Measurements from ENCODE around the gene LRIT1. TPM values are rescaled to one million over a fixed set of nuclear protein-coding genes. Genes with fewer than 3 reads are reported as not detected.

The LRIT1 gene
- total RNA-seq, 1 experiment from 2014 or later, result not detected

- no TSS peak for BruUV-seq (replicated peaks)
Observed at GRCh38 chr10:84190621-84191020, 50.7 kb downstream of the LRIT1 start.

GRCh38 chr10:84188815-84189214 lies 52.5 kb downstream of the LRIT1 start:
- intact Hi-C loops (cut with micrococcal nuclease; ENCODE audit: unreplicated experiment), result no loop called here
- H3K4me3 ChIP-seq (ENCODE audit: low read depth, low read length, poor library complexity, severe bottlenecking), result no peak overlapping the region
- H3K36me3 ChIP-seq (ENCODE audit: insufficient read depth, low read length, poor library complexity, severe bottlenecking), result no peaks in the 10 kb centered on the region
- H3K4me1 ChIP-seq (ENCODE audit: insufficient read depth, low read length, poor library complexity, severe bottlenecking), result no peaks in the 10 kb centered on the region
- CTCF ChIA-PET, result no interaction called here
- peaks cover 33% of the 10 kb centered on the region for H3K27me3 ChIP-seq (replicated peaks; ENCODE audit: insufficient read depth, low read depth, low read length, poor library complexity)
- no peak for DNase-seq (ENCODE audit: low spot score)
- TF ChIP-seq EZH2 (IDR thresholded peaks at IDR 0.05; ENCODE audit: borderline replicate concordance, low read depth, low read length, poor library complexity, severe bottlenecking), result no peak
- TF ChIP-seq, protein P1, sequence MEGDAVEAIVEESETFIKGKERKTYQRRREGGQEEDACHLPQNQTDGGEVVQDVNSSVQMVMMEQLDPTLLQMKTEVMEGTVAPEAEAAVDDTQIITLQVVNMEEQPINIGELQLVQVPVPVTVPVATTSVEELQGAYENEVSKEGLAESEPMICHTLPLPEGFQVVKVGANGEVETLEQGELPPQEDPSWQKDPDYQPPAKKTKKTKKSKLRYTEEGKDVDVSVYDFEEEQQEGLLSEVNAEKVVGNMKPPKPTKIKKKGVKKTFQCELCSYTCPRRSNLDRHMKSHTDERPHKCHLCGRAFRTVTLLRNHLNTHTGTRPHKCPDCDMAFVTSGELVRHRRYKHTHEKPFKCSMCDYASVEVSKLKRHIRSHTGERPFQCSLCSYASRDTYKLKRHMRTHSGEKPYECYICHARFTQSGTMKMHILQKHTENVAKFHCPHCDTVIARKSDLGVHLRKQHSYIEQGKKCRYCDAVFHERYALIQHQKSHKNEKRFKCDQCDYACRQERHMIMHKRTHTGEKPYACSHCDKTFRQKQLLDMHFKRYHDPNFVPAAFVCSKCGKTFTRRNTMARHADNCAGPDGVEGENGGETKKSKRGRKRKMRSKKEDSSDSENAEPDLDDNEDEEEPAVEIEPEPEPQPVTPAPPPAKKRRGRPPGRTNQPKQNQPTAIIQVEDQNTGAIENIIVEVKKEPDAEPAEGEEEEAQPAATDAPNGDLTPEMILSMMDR (conservative IDR thresholded peaks at IDR 0.05; ENCODE audit: low read depth, low read length), result no peak
- no peaks in the 10 kb centered on the region for H3K9me3 ChIP-seq (ENCODE audit: low read depth, low read length, poor library complexity, severe bottlenecking)
- no peak overlapping the region for H3K27ac ChIP-seq (ENCODE audit: low read depth, low read length, poor library complexity, severe bottlenecking)
- POLR2A ChIA-PET (ENCODE audit: low non-redundant PET), result no interaction called here
- no TSS peak for BruUV-seq (replicated peaks)

More at GRCh38 chr10:84190621-84191020, 50.7 kb downstream of the LRIT1 start:
- no peak overlapping the region for H3K4me3 ChIP-seq (ENCODE audit: low read depth, low read length, poor library complexity, severe bottlenecking)
- DNase-seq (ENCODE audit: low spot score), result no peak
- H3K27ac ChIP-seq (ENCODE audit: low read depth, low read length, poor library complexity, severe bottlenecking), result no peak overlapping the region
- TF ChIP-seq, protein P1 (conservative IDR thresholded peaks at IDR 0.05; ENCODE audit: low read depth, low read length), result no peak
- H3K4me1 ChIP-seq (ENCODE audit: insufficient read depth, low read length, poor library complexity, severe bottlenecking), result no peaks in the 10 kb centered on the region
- H3K27me3 ChIP-seq (replicated peaks; ENCODE audit: insufficient read depth, low read depth, low read length, poor library complexity), result peaks cover 51% of the 10 kb centered on the region
- POLR2A ChIA-PET (ENCODE audit: low non-redundant PET), result no interaction called here
- intact Hi-C loops (cut with micrococcal nuclease; ENCODE audit: unreplicated experiment), result no loop called here
- no peaks in the 10 kb centered on the region for H3K36me3 ChIP-seq (ENCODE audit: insufficient read depth, low read length, poor library complexity, severe bottlenecking)
- H3K9me3 ChIP-seq (ENCODE audit: low read depth, low read length, poor library complexity, severe bottlenecking), result no peaks in the 10 kb centered on the region
- CTCF ChIA-PET, result no interaction called here

DNA sequence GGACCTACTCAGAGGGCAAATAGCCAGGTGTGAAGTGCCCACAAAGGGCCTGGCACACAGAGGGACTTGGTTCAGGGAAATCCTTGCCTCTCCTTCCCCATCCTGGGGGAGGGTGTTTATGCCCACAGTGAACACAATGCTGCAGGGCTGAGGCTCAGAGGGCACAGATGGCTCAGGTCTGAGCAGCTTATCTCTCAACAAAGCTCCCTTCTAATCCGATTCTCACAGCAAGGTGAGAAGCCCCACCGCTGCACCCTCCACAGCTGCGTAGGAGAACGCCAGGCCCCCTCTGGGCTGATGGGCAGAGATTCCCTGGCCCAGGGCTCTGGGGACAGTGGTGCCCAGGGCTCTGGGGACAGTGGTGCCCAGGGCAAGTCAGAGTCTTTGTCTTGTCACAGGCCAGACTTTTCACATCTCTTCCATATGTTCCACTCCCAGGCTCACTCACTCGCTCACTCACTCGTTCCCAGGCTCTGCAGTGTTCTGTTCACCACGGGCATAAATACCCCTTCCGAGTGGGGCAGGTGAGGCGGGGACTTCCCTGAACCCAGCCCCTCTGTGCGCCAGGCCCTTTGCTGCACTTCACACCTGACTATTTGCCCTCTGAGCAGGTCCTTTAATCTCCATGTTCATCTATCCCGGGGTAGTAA lies 55.7 kb downstream of the LRIT1 start:
- BruUV-seq (replicated peaks), result no TSS peak
- ChIA-PET POLR2A (ENCODE audit: low non-redundant PET) (no interaction called here), CTCF (no interaction called here)

More for the DNA sequence above, 55.7 kb downstream of the LRIT1 start:
- Histone ChIP-seq H3K9me3 (ENCODE audit: low read depth, low read length, poor library complexity, severe bottlenecking) (no peaks in the 10 kb centered on the region), H3K27me3 (replicated peaks; ENCODE audit: insufficient read depth, low read depth, low read length, poor library complexity) (peaks cover 3% of the 10 kb centered on the region), H3K27ac (ENCODE audit: low read depth, low read length, poor library complexity, severe bottlenecking) (no peak overlapping the region), H3K36me3 (ENCODE audit: insufficient read depth, low read length, poor library complexity, severe bottlenecking) (no peaks in the 10 kb centered on the region), H3K4me1 (ENCODE audit: insufficient read depth, low read length, poor library complexity, severe bottlenecking) (no peaks in the 10 kb centered on the region), H3K4me3 (ENCODE audit: low read depth, low read length, poor library complexity, severe bottlenecking) (no peak overlapping the region)
- intact Hi-C loops (cut with micrococcal nuclease; ENCODE audit: unreplicated experiment), result no loop called here
- DNase-seq (ENCODE audit: low spot score), result no peak
- no peak for TF ChIP-seq EZH2 (IDR thresholded peaks at IDR 0.05; ENCODE audit: borderline replicate concordance, low read depth, low read length, poor library complexity, severe bottlenecking)
- TF ChIP-seq, protein P1 (conservative IDR thresholded peaks at IDR 0.05; ENCODE audit: low read depth, low read length), result no peak

Measured in A673 (cell line).